GM23248 (cell line): ENCODE measurements around the gene FAM180A. TPM values are rescaled to one million over a fixed set of nuclear protein-coding genes. Genes with fewer than 3 reads are reported as not detected.

Experiments used
- DNase-seq: peaks from one replicate; pipeline ENCODE4 v3.0.0-alpha.2; 2015
- H2AFZ ChIP-seq: fragments of 200-600 bp; sonication (generic); 2 replicates; pipeline ENCODE4 v1.6.1; 2016; ENCODE audit warnings: antibody characterized with exemption
- H3F3A ChIP-seq: fragments of 200-600 bp; sonication (generic); 2 replicates; pipeline ENCODE4 v1.6.1; 2016; ENCODE audit warnings: mild to moderate bottlenecking, antibody characterized with exemption, mixed run types; ENCODE audit not compliant: insufficient read depth
- H3K27ac ChIP-seq: fragments of 200-600 bp; sonication (generic); 2 replicates; pipeline ENCODE4 v1.5.1; 2016; ENCODE audit warnings: mild to moderate bottlenecking
- H3K27me3 ChIP-seq: fragments of 200-600 bp; sonication (generic); replicated peaks from 2 replicates; pipeline ENCODE4 v1.6.1; 2016; ENCODE audit warnings: mild to moderate bottlenecking; ENCODE audit not compliant: insufficient read depth
- H3K36me3 ChIP-seq: fragments of 200-600 bp; sonication (generic); 2 replicates; pipeline ENCODE4 v1.6.1; 2016; ENCODE audit warnings: low read depth, mild to moderate bottlenecking
- H3K4me1 ChIP-seq: fragments of 200-600 bp; sonication (generic); 2 replicates; pipeline ENCODE4 v1.6.1; 2016; ENCODE audit warnings: mild to moderate bottlenecking; ENCODE audit not compliant: insufficient read depth
- H3K4me2 ChIP-seq: fragments of 200-600 bp; sonication (generic); one replicate; pipeline ENCODE4 v1.6.1; 2016; ENCODE audit warnings: mild to moderate bottlenecking; ENCODE audit not compliant: unreplicated experiment
- H3K4me3 ChIP-seq: fragments of 200-600 bp; sonication (generic); 2 replicates; pipeline ENCODE4 v1.5.1; 2016; ENCODE audit warnings: mild to moderate bottlenecking
- H3K79me2 ChIP-seq: fragments of 200-600 bp; sonication (generic); 2 replicates; pipeline ENCODE4 v1.6.1; 2016; ENCODE audit warnings: mild to moderate bottlenecking; ENCODE audit not compliant: insufficient read depth
- H3K9ac ChIP-seq: fragments of 200-600 bp; sonication (generic); 2 replicates; pipeline ENCODE4 v1.6.1; 2016; ENCODE audit warnings: mild to moderate bottlenecking
- H3K9me2 ChIP-seq: fragments of 200-600 bp; sonication (generic); 2 replicates; pipeline ENCODE4 v1.6.1; 2016; ENCODE audit warnings: mixed run types, mild to moderate bottlenecking, moderate library complexity; ENCODE audit not compliant: insufficient read depth
- H3K9me3 ChIP-seq: fragments of 200-600 bp; sonication (generic); one replicate; pipeline ENCODE4 v1.6.1; 2017; ENCODE audit warnings: low read depth
- H4K20me1 ChIP-seq: fragments of 200-600 bp; sonication (generic); 2 replicates; pipeline ENCODE4 v1.6.0; 2016; ENCODE audit not compliant: insufficient read depth
- EZH2 ChIP-seq: fragments of 200-600 bp; sonication (generic); IDR thresholded peaks from 2 replicates; pipeline ENCODE4 v1.6.1; 2018; ENCODE audit warnings: antibody characterized with exemption, mild to moderate bottlenecking; ENCODE audit not compliant: insufficient read depth, poor library complexity, severe bottlenecking
- EZH2phosphoT487 ChIP-seq: fragments of 200-600 bp; sonication (generic); IDR thresholded peaks from 2 replicates; pipeline ENCODE4 v1.6.1; 2018; ENCODE audit warnings: antibody characterized with exemption, moderate library complexity, mild to moderate bottlenecking, low read depth; ENCODE audit not compliant: insufficient read depth
- WGBS, 2 experiments: methylation state at CpG; one replicate each; pipeline ENCODE4 v1.1.6; 2015 to 2017; ENCODE audit warnings: low lambda C conversion rate in 2 of 2, low coverage in 1 of 2; ENCODE audit errors: missing lambda C conversion rate in 2 of 2; 5-methylcytosine and 5-hydroxymethylcytosine counted together
- in situ Hi-C: fragments of 300-500 bp; cut with MboI; formaldehyde crosslinking; loops from 2 replicates; pipeline ENCODE4 v1.15.0; 2020
- polyA plus RNA-seq: library from polyadenylated mRNA; unstranded; fragments of >200 nt; fragmentation: Nextera tagmentation; extraction: Ambion mirVana; gene quantifications from 2 replicates; pipeline ENCODE4 v1.2.1, GENCODE V29; 2016
- total RNA-seq: library from RNA; depleted of rRNA; stranded (reverse); fragments of >200 nt; shearing (Covaris generic); gene quantifications from 2 replicates; pipeline ENCODE4 v1.2.3, GENCODE V29; 2014

Gene FAM180A
- total and polyA plus RNA-seq, 2 experiments from 2014 or later, result 50.3 to 60.1 TPM

DNA sequence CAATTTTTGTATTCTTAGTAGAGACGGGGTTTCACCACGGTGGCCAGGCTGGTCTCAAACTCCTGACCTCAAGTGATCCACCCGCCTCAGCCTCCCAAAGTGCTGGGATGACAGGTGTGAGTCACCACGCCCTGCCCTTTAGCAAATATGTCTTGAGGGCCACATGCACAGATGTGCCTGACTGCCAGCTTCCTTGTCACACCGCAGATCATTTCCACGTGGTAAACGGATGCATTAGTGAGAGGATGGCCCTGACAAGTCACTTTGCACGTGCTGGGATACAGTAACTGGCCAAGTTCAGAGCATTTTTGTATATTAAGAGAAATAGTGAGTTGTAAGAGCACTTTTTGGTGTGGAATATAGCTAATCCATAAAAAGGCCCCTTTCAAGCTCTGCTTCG lies 44.3 kb upstream of the FAM180A start:
- Histone ChIP-seq H3K79me2 (no peaks in the 10 kb centered on the region), H3K9me2 (no peaks in the 10 kb centered on the region), H3K27me3 (no peaks in the 10 kb centered on the region), H3K4me2 (no peak overlapping the region), H3K9ac (no peak overlapping the region), H2AFZ (no peak overlapping the region), H3K4me3 (no peak overlapping the region), H3K9me3 (no peaks in the 10 kb centered on the region), H3K36me3 (no peaks in the 10 kb centered on the region), H4K20me1 (no peaks in the 10 kb centered on the region), H3F3A (peaks cover 3% of the 10 kb centered on the region; the same call in 1 of the 2 replicates), H3K4me1 (peaks cover 16% of the 10 kb centered on the region), H3K27ac (no peak overlapping the region)
- WGBS, 2 experiments, result 89 to 92% methylated on average over 8 to 9 of the region's 9 CpGs
- in situ Hi-C loops, result loop anchor here (10.0 kb wide), 1 partner anchor 118 kb away; no protein-coding TSS in a partner anchor
- no peak for DNase-seq
- no peak for TF ChIP-seq EZH2phosphoT487
- no peak for TF ChIP-seq EZH2

DNA sequence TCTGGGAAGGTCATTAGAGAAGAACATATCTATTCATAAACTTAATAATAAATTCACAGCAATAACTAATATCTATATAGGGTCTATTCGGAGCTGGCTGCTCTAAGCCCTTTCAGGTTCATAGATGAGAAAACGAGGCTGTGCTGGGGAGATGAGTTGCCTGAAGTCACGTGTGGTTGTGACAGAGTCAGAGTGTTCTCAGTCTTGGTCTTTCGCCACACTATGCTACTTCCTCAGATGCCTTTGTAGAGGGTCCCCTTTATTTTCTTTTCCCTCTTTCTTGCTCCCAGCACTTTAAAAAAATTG lies 43.7 kb upstream of the FAM180A start:
- Histone ChIP-seq H3K4me3 (no peak overlapping the region), H3K27me3 (no peaks in the 10 kb centered on the region), H3K9ac (no peak overlapping the region), H3K4me2 (no peak overlapping the region), H3K27ac (no peak overlapping the region), H3K9me3 (no peaks in the 10 kb centered on the region), H3K4me1 (peaks cover 16% of the 10 kb centered on the region), H4K20me1 (no peaks in the 10 kb centered on the region), H3F3A (peaks cover 3% of the 10 kb centered on the region; the same call in 1 of the 2 replicates), H2AFZ (no peak overlapping the region), H3K36me3 (no peaks in the 10 kb centered on the region), H3K9me2 (no peaks in the 10 kb centered on the region), H3K79me2 (no peaks in the 10 kb centered on the region)
- 49% methylated on average over 4 of the region's 4 CpGs for WGBS, 2 experiments
- DNase-seq, result peak; percentile 49
- in situ Hi-C loops, result loop anchor here (10.0 kb wide), 1 partner anchor 118 kb away; no protein-coding TSS in a partner anchor
- TF ChIP-seq EZH2, result no peak
- no peak for TF ChIP-seq EZH2phosphoT487

- in situ Hi-C loops, result loop anchor here (10.0 kb wide), 1 partner anchor 117 kb away; no protein-coding TSS in a partner anchor
- H3K27ac ChIP-seq, result no peak overlapping the region
- 0 out of 2 replicates have a peak, but pooled peaks cover 3% of the 10 kb centered on the region for H3F3A ChIP-seq
- no peak overlapping the region for H3K9ac ChIP-seq
- 34 to 38% methylated on average over 7 of the region's 7 CpGs for WGBS, 2 experiments
- no peaks in the 10 kb centered on the region for H4K20me1 ChIP-seq
- H3K79me2 ChIP-seq, result no peaks in the 10 kb centered on the region
- H3K9me3 ChIP-seq, result no peaks in the 10 kb centered on the region
- no peak overlapping the region for H3K4me3 ChIP-seq
- peaks cover 16% of the 10 kb centered on the region for H3K4me1 ChIP-seq
- DNase-seq, result no peak
- TF ChIP-seq EZH2phosphoT487, result no peak
- no peak for TF ChIP-seq EZH2
- H2AFZ ChIP-seq, result 0 out of 2 replicates have a peak overlapping the region, but pooled peaks have one; percentile 24
- H3K4me2 ChIP-seq, result no peak overlapping the region
- no peaks in the 10 kb centered on the region for H3K36me3 ChIP-seq
- H3K27me3 ChIP-seq, result no peaks in the 10 kb centered on the region
- H3K9me2 ChIP-seq, result no peaks in the 10 kb centered on the region
These were observed 43.1 kb upstream of the FAM180A start for GRCh38 chr7:135791543-135792362.

- peaks cover 16% of the 10 kb centered on the region for H3K4me1 ChIP-seq
- H3K4me3 ChIP-seq, result no peak overlapping the region
- H3K36me3 ChIP-seq, result no peaks in the 10 kb centered on the region
- H3K9ac ChIP-seq, result no peak overlapping the region
- H3K79me2 ChIP-seq, result no peaks in the 10 kb centered on the region
- no peaks in the 10 kb centered on the region for H3K9me2 ChIP-seq
- H4K20me1 ChIP-seq, result no peaks in the 10 kb centered on the region
- H3K4me2 ChIP-seq, result no peak overlapping the region
- H3K27ac ChIP-seq, result no peak overlapping the region
- H3K27me3 ChIP-seq, result no peaks in the 10 kb centered on the region
- no peaks in the 10 kb centered on the region for H3K9me3 ChIP-seq
- H3F3A ChIP-seq, result 0 out of 2 replicates have a peak, but pooled peaks cover 3% of the 10 kb centered on the region
- DNase-seq, result peak; percentile 66
- no peak overlapping the region for H2AFZ ChIP-seq
- in situ Hi-C loops, result loop anchor here (10.0 kb wide), 1 partner anchor 116 kb away; no protein-coding TSS in a partner anchor
- WGBS, 2 experiments, result 19 to 22% methylated on average over 11 of the region's 11 CpGs
- no peak for TF ChIP-seq EZH2
- no peak for TF ChIP-seq EZH2phosphoT487
These were observed 41.9 kb upstream of the FAM180A start for GRCh38 chr7:135790371-135790977.
